ENCODE data around the gene ZCCHC7. TPM values are rescaled to one million over a fixed set of nuclear protein-coding genes. Genes with fewer than 3 reads are reported as not detected.

ZCCHC7 gene
- total RNA-seq, 1 experiment from 2014 or later = 31.2 TPM

GRCh38 chr9:37200433-37201005 is 80.1 kb downstream of the ZCCHC7 start:
- intact Hi-C loops (cut with micrococcal nuclease) = no loop called here
- Histone ChIP-seq H3K4me1 (ENCODE audit: control insufficient read depth in 1 of 2, insufficient read depth in 2 of 2, low read length in 2 of 2) (peaks cover 8% of the 10 kb centered on the region in 2 experiments), H3K4me2 (ENCODE audit: low read length) (peak overlapping the region; percentile 16; the same call in 1 of the 2 replicates), H3K9me2 (ENCODE audit: insufficient read depth) (no peaks in the 10 kb centered on the region), H4K20me1 (ENCODE audit: insufficient read depth) (no peaks in the 10 kb centered on the region), H3K9me3 (ENCODE audit: control insufficient read depth in 1 of 2, insufficient read depth in 1 of 2, low read depth in 1 of 2, low read length in 2 of 2) (no peaks in the 10 kb centered on the region), H3K27ac (ENCODE audit: low read depth, low read length) (no peak overlapping the region), H2AFZ (ENCODE audit: low read depth, low read length, poor library complexity, severe bottlenecking) (no peak overlapping the region), H3K79me2 (ENCODE audit: insufficient read depth, low read length) (peaks cover 21% of the 10 kb centered on the region), H3K4me3 (replicated peaks in 1 of 2; ENCODE audit: low read depth in 1 of 2, low read length in 2 of 2) (no peak overlapping the region), H3K36me3 (ENCODE audit: control insufficient read depth in 1 of 2, insufficient read depth in 2 of 2, low read length in 2 of 2) (peaks cover 0 to 5% of the 10 kb centered on the region in 2 experiments; a peak in 1 of 4 replicates), H3K27me3 (ENCODE audit: insufficient read depth, low read length) (no peaks in the 10 kb centered on the region), H3K9ac (ENCODE audit: low read length) (no peak overlapping the region)
- ATAC-seq = no peak
- BruUV-seq (replicated peaks) = no TSS peak
- RAD21 ChIA-PET (ENCODE audit: low non-redundant PET in 1 of 2, low total read pairs in 2 of 2, uncharacterized antibody in 2 of 2, unreplicated experiment in 2 of 2) = no interaction called here
- TF ChIP-seq FOSL1 (IDR thresholded peaks at IDR 0.05; ENCODE audit: low read depth) (no peak), ZNF274 (IDR thresholded peaks at IDR 0.05; ENCODE audit: low read depth, low read length) (no peak), TCF7L2 (IDR thresholded peaks at IDR 0.05; ENCODE audit: borderline replicate concordance, extremely low read depth, insufficient read depth, insufficient read length) (no peak), POLR2AphosphoS5 (IDR thresholded peaks at IDR 0.05; ENCODE audit: low read depth, low read length) (no peak), JUND (IDR thresholded peaks at IDR 0.05) (no peak), EZH2 (IDR thresholded peaks at IDR 0.05) (no peak), POLR2A (IDR thresholded peaks at IDR 0.05; ENCODE audit: borderline replicate concordance, extremely low read depth, insufficient read depth, insufficient read length) (no peak), EGR1 (IDR thresholded peaks at IDR 0.05; ENCODE audit: low read depth) (no peak), SP1 (IDR thresholded peaks at IDR 0.05; ENCODE audit: low read depth) (no peak), YY1 (IDR thresholded peaks at IDR 0.05; ENCODE audit: extremely low read depth, insufficient replicate concordance, low read depth, low read length) (no peak), SIN3A (IDR thresholded peaks at IDR 0.05; ENCODE audit: low read depth) (no peak), CEBPB (IDR thresholded peaks at IDR 0.05; ENCODE audit: low read depth) (no peak), SRF (IDR thresholded peaks at IDR 0.05; ENCODE audit: low read depth) (no peak), CBX3 (IDR thresholded peaks at IDR 0.05; ENCODE audit: low read depth) (no peak), ELF1 (IDR thresholded peaks at IDR 0.05; ENCODE audit: borderline replicate concordance, low read depth) (no peak), RAD21 (IDR thresholded peaks at IDR 0.05; ENCODE audit: low read depth) (no peak)
- TF ChIP-seq, protein P1, sequence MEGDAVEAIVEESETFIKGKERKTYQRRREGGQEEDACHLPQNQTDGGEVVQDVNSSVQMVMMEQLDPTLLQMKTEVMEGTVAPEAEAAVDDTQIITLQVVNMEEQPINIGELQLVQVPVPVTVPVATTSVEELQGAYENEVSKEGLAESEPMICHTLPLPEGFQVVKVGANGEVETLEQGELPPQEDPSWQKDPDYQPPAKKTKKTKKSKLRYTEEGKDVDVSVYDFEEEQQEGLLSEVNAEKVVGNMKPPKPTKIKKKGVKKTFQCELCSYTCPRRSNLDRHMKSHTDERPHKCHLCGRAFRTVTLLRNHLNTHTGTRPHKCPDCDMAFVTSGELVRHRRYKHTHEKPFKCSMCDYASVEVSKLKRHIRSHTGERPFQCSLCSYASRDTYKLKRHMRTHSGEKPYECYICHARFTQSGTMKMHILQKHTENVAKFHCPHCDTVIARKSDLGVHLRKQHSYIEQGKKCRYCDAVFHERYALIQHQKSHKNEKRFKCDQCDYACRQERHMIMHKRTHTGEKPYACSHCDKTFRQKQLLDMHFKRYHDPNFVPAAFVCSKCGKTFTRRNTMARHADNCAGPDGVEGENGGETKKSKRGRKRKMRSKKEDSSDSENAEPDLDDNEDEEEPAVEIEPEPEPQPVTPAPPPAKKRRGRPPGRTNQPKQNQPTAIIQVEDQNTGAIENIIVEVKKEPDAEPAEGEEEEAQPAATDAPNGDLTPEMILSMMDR (IDR thresholded peaks at IDR 0.05 in 2 of 3, conservative IDR thresholded peaks at IDR 0.05 in 1 of 3; ENCODE audit: borderline replicate concordance in 1 of 3, insufficient read depth in 1 of 3, low read depth in 2 of 3, low read length in 2 of 3) = no peak
- TF ChIP-seq, protein P2, sequence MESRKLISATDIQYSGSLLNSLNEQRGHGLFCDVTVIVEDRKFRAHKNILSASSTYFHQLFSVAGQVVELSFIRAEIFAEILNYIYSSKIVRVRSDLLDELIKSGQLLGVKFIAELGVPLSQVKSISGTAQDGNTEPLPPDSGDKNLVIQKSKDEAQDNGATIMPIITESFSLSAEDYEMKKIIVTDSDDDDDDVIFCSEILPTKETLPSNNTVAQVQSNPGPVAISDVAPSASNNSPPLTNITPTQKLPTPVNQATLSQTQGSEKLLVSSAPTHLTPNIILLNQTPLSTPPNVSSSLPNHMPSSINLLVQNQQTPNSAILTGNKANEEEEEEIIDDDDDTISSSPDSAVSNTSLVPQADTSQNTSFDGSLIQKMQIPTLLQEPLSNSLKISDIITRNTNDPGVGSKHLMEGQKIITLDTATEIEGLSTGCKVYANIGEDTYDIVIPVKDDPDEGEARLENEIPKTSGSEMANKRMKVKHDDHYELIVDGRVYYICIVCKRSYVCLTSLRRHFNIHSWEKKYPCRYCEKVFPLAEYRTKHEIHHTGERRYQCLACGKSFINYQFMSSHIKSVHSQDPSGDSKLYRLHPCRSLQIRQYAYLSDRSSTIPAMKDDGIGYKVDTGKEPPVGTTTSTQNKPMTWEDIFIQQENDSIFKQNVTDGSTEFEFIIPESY (IDR thresholded peaks at IDR 0.05; ENCODE audit: extremely low read depth, insufficient replicate concordance, low read length) = no peak
- CTCF ChIA-PET = no interaction called here
- POLR2A ChIA-PET = no interaction called here
- no peak for DNase-seq (ENCODE audit: low read depth, low spot score)

Measured in HCT116 (cell line).